GM23338 (cell line): ENCODE measurements around the gene LGALS9C. TPM values are rescaled to one million over a fixed set of nuclear protein-coding genes. Genes with fewer than 3 reads are reported as not detected.
"Not testable (repeated sequence)": the region's sequence is repeated elsewhere in the genome, so short reads cannot be mapped to it uniquely, and the experiment has no call there.

ENCODE experiments used
- ATAC-seq: fragments of 200-7000 bp; cut with Tn5 transposase; 3 replicates; pipeline ENCODE4 v1.9.1; 2020
- DNase-seq: peaks from one replicate; pipeline ENCODE4 v3.0.0-alpha.2; 2015; ENCODE audit warnings: low spot score
- H2AFZ ChIP-seq: fragments of 200-600 bp; sonication (generic); 2 replicates; pipeline ENCODE4 v1.8.0; 2016; ENCODE audit warnings: antibody characterized with exemption, mild to moderate bottlenecking, moderate library complexity
- H3F3A ChIP-seq: fragments of 200-600 bp; sonication (generic); replicated peaks from 2 replicates; pipeline ENCODE4 v1.8.0; 2017; ENCODE audit warnings: antibody characterized with exemption, mixed run types, low read depth
- H3K27ac ChIP-seq: fragments of 200-600 bp; sonication (generic); 2 replicates; pipeline ENCODE4 v1.6.1; 2016; ENCODE audit warnings: low read depth
- H3K27me3 ChIP-seq: fragments of 200-600 bp; sonication (generic); 2 replicates; pipeline ENCODE4 v1.8.0; 2016; ENCODE audit warnings: mild to moderate bottlenecking, mixed run types, moderate library complexity; ENCODE audit not compliant: insufficient read depth
- H3K36me3 ChIP-seq: fragments of 200-600 bp; sonication (generic); 2 replicates; pipeline ENCODE4 v1.8.0; 2016; ENCODE audit warnings: mild to moderate bottlenecking; ENCODE audit not compliant: insufficient read depth
- H3K4me1 ChIP-seq: fragments of 200-600 bp; sonication (generic); 2 replicates; pipeline ENCODE4 v1.8.0; 2016; ENCODE audit warnings: mild to moderate bottlenecking, moderate library complexity; ENCODE audit not compliant: insufficient read depth
- H3K4me2 ChIP-seq: fragments of 200-600 bp; sonication (generic); 2 replicates; pipeline ENCODE4 v1.7.1; 2017; ENCODE audit warnings: mixed run types
- H3K4me3 ChIP-seq: fragments of 200-600 bp; sonication (generic); 2 replicates; pipeline ENCODE4 v1.6.1; 2016; ENCODE audit warnings: mixed run types
- H3K79me2 ChIP-seq: fragments of 200-600 bp; sonication (generic); replicated peaks from 2 replicates; pipeline ENCODE4 v1.8.0; 2017; ENCODE audit warnings: mild to moderate bottlenecking; ENCODE audit not compliant: insufficient read depth
- H3K9me2 ChIP-seq: fragments of 200-600 bp; sonication (generic); 2 replicates; pipeline ENCODE4 v1.8.0; 2017; ENCODE audit not compliant: insufficient read depth
- H4K20me1 ChIP-seq: fragments of 200-600 bp; sonication (generic); replicated peaks from 2 replicates; pipeline ENCODE4 v1.8.0; 2017; ENCODE audit warnings: mild to moderate bottlenecking; ENCODE audit not compliant: insufficient read depth
- H3K27ac Mint-ChIP-seq: 2 replicates; pipeline ENCODE4 v1.8.0; 2020; ENCODE audit warnings: inconsistent platforms, mild to moderate bottlenecking, moderate library complexity, mixed read lengths
- H3K27me3 Mint-ChIP-seq: 3 replicates; pipeline ENCODE4 v1.8.0; 2022; ENCODE audit warnings: low read depth, mild to moderate bottlenecking, moderate library complexity, mixed read lengths, inconsistent platforms; ENCODE audit not compliant: insufficient read depth, poor library complexity
- H3K36me3 Mint-ChIP-seq: 3 replicates; pipeline ENCODE4 v1.8.0; 2021; ENCODE audit warnings: low read depth, mild to moderate bottlenecking, inconsistent platforms, moderate library complexity, mixed read lengths
- H3K4me1 Mint-ChIP-seq: 3 replicates; pipeline ENCODE4 v1.8.0; 2020; ENCODE audit warnings: mild to moderate bottlenecking, inconsistent platforms, mixed read lengths
- H3K4me3 Mint-ChIP-seq: 3 replicates; pipeline ENCODE4 v1.8.0; 2021; ENCODE audit warnings: moderate library complexity, mild to moderate bottlenecking, inconsistent platforms, mixed read lengths
- H3K9me3 Mint-ChIP-seq: 3 replicates; pipeline ENCODE4 v1.8.0; 2020; ENCODE audit warnings: moderate library complexity, mild to moderate bottlenecking, inconsistent platforms, mixed read lengths
- REST ChIP-seq: IDR thresholded peaks from one replicate; pipeline ENCODE4 v1.6.1; 2018; ENCODE audit warnings: antibody characterized with exemption; ENCODE audit not compliant: unreplicated experiment
- polyA plus RNA-seq: library from polyadenylated mRNA; unstranded; fragments of >200 nt; fragmentation: Nextera tagmentation; extraction: Ambion mirVana; gene quantifications from 2 replicates; pipeline ENCODE4 v1.2.1, GENCODE V29; 2016
- total RNA-seq: library from RNA; depleted of rRNA; stranded (reverse); fragments of >200 nt; shearing (Covaris generic); gene quantifications from 2 replicates; pipeline ENCODE4 v1.2.3, GENCODE V29; 2014

Gene LGALS9C
- total and polyA plus RNA-seq, 2 experiments from 2014 or later = not detected

DNA sequence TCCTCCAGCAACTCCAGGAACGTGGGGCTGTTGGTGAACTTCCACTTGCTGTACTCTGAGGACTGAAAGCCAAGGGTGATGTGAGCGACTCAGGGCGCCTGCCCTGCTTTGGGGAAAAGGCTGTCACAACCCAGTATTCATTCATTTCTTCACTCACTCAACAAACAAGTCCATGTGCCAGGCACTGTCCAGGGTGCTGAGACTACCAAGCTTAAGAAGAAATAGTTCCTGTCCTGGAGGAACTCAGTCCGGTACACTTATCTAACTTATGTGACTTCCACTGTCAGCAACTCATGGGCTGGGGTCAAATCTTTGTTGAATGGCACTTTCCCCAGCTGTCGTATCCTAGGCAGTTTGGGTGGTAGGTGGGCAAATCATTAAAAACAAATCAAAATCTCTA is 26.6 kb downstream of the LGALS9C start:
- H3F3A ChIP-seq, H3K27me3 ChIP-seq, H3K36me3 ChIP-seq, H3K9me3 Mint-ChIP-seq, H3K36me3 Mint-ChIP-seq, H4K20me1 ChIP-seq, H3K4me3 ChIP-seq, H3K27me3 Mint-ChIP-seq, H2AFZ ChIP-seq, H3K4me1 ChIP-seq, H3K4me2 ChIP-seq, H3K4me1 Mint-ChIP-seq, DNase-seq, ATAC-seq, H3K4me3 Mint-ChIP-seq, H3K27ac Mint-ChIP-seq, H3K9me2 ChIP-seq, H3K79me2 ChIP-seq, H3K27ac ChIP-seq: not testable (repeated sequence)
- TF ChIP-seq REST = peak; percentile 58

GRCh38 chr17:18507729-18508128 is 31.1 kb downstream of the LGALS9C start:
- ATAC-seq, H3K4me1 ChIP-seq, H3K4me1 Mint-ChIP-seq, H3K27me3 ChIP-seq, H3K4me3 ChIP-seq, H3F3A ChIP-seq, DNase-seq, H3K9me3 Mint-ChIP-seq, H4K20me1 ChIP-seq, H3K4me2 ChIP-seq, H3K27ac ChIP-seq, H3K36me3 Mint-ChIP-seq, H2AFZ ChIP-seq, H3K27me3 Mint-ChIP-seq, H3K36me3 ChIP-seq, H3K4me3 Mint-ChIP-seq, H3K9me2 ChIP-seq, H3K79me2 ChIP-seq, H3K27ac Mint-ChIP-seq: not testable (repeated sequence)

- not testable (repeated sequence) for ATAC-seq, H3K36me3 ChIP-seq, H3K36me3 Mint-ChIP-seq, H3K4me1 Mint-ChIP-seq, H3K4me3 ChIP-seq, H3K9me2 ChIP-seq, H3K27ac Mint-ChIP-seq, H3K27ac ChIP-seq, H3F3A ChIP-seq, H3K9me3 Mint-ChIP-seq, H4K20me1 ChIP-seq, H2AFZ ChIP-seq, H3K4me3 Mint-ChIP-seq, H3K27me3 Mint-ChIP-seq, H3K4me1 ChIP-seq, H3K27me3 ChIP-seq, H3K79me2 ChIP-seq, DNase-seq, H3K4me2 ChIP-seq
These were observed 32.1 kb downstream of the LGALS9C start for GRCh38 chr17:18508667-18509066.

GRCh38 chr17:18521100-18521499 is 44.5 kb downstream of the LGALS9C start:
- H3K4me1 ChIP-seq, H3K79me2 ChIP-seq, H3K4me3 ChIP-seq, H3K27ac ChIP-seq, H3K4me1 Mint-ChIP-seq, H3K27me3 ChIP-seq, H4K20me1 ChIP-seq, ATAC-seq, H3K36me3 ChIP-seq, DNase-seq, H2AFZ ChIP-seq, H3K4me3 Mint-ChIP-seq, H3K9me3 Mint-ChIP-seq, H3F3A ChIP-seq, H3K4me2 ChIP-seq, H3K27me3 Mint-ChIP-seq, H3K9me2 ChIP-seq, H3K27ac Mint-ChIP-seq, H3K36me3 Mint-ChIP-seq: not testable (repeated sequence)

GRCh38 chr17:18525015-18525414 is 48.4 kb downstream of the LGALS9C start:
- H3K27me3 Mint-ChIP-seq, H3K27me3 ChIP-seq: not testable (repeated sequence)

GRCh38 chr17:18526168-18526800 is 49.7 kb downstream of the LGALS9C start:
- not testable (repeated sequence) for H3K79me2 ChIP-seq, H3K27me3 ChIP-seq, H3K4me1 ChIP-seq, H3K27me3 Mint-ChIP-seq, H3F3A ChIP-seq, H4K20me1 ChIP-seq, H3K4me2 ChIP-seq, H3K27ac Mint-ChIP-seq, H3K4me3 ChIP-seq, H3K4me1 Mint-ChIP-seq, H3K4me3 Mint-ChIP-seq, H3K9me2 ChIP-seq, ATAC-seq, DNase-seq, H2AFZ ChIP-seq, H3K9me3 Mint-ChIP-seq, H3K36me3 ChIP-seq, H3K36me3 Mint-ChIP-seq, H3K27ac ChIP-seq

More at GRCh38 chr17:18525015-18525414, 48.4 kb downstream of the LGALS9C start:
- not testable (repeated sequence) for H3F3A ChIP-seq, H3K9me2 ChIP-seq, DNase-seq, H3K27ac Mint-ChIP-seq, H3K4me1 Mint-ChIP-seq, H4K20me1 ChIP-seq, H3K4me2 ChIP-seq, H3K27ac ChIP-seq, H2AFZ ChIP-seq, H3K36me3 ChIP-seq, H3K4me3 ChIP-seq, H3K9me3 Mint-ChIP-seq, H3K79me2 ChIP-seq, H3K4me3 Mint-ChIP-seq, H3K36me3 Mint-ChIP-seq, H3K4me1 ChIP-seq
- ATAC-seq = peak; percentile 80
